ENCODE data around the gene VOPP1. TPM values are rescaled to one million over a fixed set of nuclear protein-coding genes. Genes with fewer than 3 reads are reported as not detected.
"Not testable (repeated sequence)": the region's sequence is repeated elsewhere in the genome, so short reads cannot be mapped to it uniquely, and the experiment has no call there.

VOPP1 gene
- total and polyA plus RNA-seq, 12 donors, result 9.3 to 42.9 (median 22.8) TPM

DNA sequence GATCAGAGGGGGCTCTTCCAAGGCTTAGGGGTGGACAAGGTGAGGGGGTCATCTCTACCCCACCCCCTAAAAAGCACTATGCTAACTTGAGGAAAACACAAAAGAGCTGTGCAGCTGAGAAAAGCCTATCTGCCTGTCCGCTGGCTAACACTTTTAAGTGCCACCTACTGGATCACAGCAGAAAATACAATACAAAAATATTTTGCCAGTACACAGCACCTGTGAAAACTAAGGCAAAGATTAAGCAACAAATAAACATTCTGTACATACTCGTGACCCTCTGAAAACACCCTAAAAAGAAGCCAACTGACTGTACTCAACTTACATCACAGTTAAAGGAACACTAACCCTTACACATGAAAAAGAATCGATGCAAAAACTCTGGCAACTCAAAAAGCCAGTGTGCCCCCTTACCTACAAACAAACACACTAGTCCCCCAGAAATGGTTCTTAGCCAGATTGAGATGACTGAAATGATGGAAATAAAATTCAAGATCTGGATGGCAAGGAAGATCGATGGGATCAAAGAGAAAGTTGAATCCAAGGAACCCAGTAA, 25.7 kb upstream of the VOPP1 start:
- WGBS, 2 donors, result 44 to 51% methylated on average over 4 of the region's 4 CpGs
- not testable (repeated sequence) for H3K36me3 ChIP-seq, DNase-seq, ATAC-seq, H3K4me1 ChIP-seq, H3K27me3 ChIP-seq, H3K4me3 ChIP-seq, H3K9me3 ChIP-seq, H3K27ac ChIP-seq
- TF ChIP-seq, protein P1, sequence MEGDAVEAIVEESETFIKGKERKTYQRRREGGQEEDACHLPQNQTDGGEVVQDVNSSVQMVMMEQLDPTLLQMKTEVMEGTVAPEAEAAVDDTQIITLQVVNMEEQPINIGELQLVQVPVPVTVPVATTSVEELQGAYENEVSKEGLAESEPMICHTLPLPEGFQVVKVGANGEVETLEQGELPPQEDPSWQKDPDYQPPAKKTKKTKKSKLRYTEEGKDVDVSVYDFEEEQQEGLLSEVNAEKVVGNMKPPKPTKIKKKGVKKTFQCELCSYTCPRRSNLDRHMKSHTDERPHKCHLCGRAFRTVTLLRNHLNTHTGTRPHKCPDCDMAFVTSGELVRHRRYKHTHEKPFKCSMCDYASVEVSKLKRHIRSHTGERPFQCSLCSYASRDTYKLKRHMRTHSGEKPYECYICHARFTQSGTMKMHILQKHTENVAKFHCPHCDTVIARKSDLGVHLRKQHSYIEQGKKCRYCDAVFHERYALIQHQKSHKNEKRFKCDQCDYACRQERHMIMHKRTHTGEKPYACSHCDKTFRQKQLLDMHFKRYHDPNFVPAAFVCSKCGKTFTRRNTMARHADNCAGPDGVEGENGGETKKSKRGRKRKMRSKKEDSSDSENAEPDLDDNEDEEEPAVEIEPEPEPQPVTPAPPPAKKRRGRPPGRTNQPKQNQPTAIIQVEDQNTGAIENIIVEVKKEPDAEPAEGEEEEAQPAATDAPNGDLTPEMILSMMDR (IDR thresholded peaks at IDR 0.05), result peak in 7 of 9 donors; percentile 51 to 62 (median 59)
- intact Hi-C loops (cut with DNase I), result loop anchor here in 9 of 10 donors (2.0 to 10.0 kb wide), 7 partner anchors 161 to 316 kb away; no protein-coding TSS in a partner anchor

DNA sequence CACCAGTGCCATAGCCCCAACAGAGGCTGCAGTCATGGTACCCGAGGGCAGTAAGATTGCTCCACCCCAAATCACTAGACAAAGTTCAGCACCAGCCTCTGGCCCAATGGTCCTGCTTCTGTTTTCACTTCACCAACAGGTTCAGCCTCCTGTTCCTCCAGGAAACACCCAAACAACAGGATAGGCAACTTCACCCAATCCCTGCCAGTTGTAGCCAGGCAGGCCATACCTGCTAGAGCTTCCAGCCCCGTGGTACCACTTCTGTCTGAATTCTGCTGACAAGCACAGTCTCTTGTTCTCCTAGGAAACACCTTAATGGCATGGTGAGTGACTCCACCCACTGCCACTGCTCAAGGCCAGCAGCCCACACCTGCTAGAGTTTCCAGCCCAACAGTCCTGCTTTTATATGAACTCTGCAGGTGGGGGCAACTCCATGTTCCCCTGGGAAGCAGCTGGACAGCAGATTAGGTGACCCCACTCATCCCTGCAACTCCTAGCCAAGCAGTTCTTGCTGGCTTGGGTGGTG, 25.0 kb upstream of the VOPP1 start:
- not testable (repeated sequence) for H3K9me3 ChIP-seq, H3K4me3 ChIP-seq, DNase-seq, H3K27me3 ChIP-seq, H3K27ac ChIP-seq, ATAC-seq, H3K36me3 ChIP-seq
- H3K4me1 ChIP-seq, result peaks cover 0 to 14% (median 6%) of the 10 kb centered on the region in 9 donors
- 48 to 56% methylated on average over 2 of the region's 2 CpGs for WGBS, 2 donors
- intact Hi-C loops (cut with DNase I), result loop anchor here in 7 of 10 donors (2.0 to 10.0 kb wide), 6 partner anchors 160 to 315 kb away; no protein-coding TSS in a partner anchor

GRCh38 chr7:55595511-55595910, 23.2 kb upstream of the VOPP1 start:
- DNase-seq, result no peak
- intact Hi-C loops (cut with DNase I), result loop anchor here in 7 of 10 donors (5.0 to 10.0 kb wide), 5 partner anchors 158 to 313 kb away; no protein-coding TSS in a partner anchor
- Histone ChIP-seq H3K27me3 (peaks cover 0 to 5% (median 0%) of the 10 kb centered on the region in 7 donors), H3K36me3 (no peaks in the 10 kb centered on the region), H3K4me3 (no peak overlapping the region), H3K9me3 (no peaks in the 10 kb centered on the region), H3K4me1 (peaks cover 0 to 14% (median 6%) of the 10 kb centered on the region in 9 donors), H3K27ac (no peak overlapping the region)
- TF ChIP-seq, protein P1 (IDR thresholded peaks at IDR 0.05), result no peak
- WGBS, 2 donors, result 87 to 91% methylated on average over 4 of the region's 4 CpGs
- ATAC-seq, result no peak

GRCh38 chr7:55594870-55595269, 22.6 kb upstream of the VOPP1 start:
- Histone ChIP-seq H3K9me3 (no peaks in the 10 kb centered on the region), H3K4me1 (peaks cover 0 to 14% (median 6%) of the 10 kb centered on the region in 9 donors), H3K27ac (no peak overlapping the region), H3K36me3 (no peaks in the 10 kb centered on the region), H3K4me3 (no peak overlapping the region), H3K27me3 (peaks cover 0 to 8% (median 0%) of the 10 kb centered on the region in 7 donors)
- no peak for DNase-seq
- no peak for ATAC-seq
- intact Hi-C loops (cut with DNase I), result loop anchor here in 7 of 10 donors (5.0 to 10.0 kb wide), 5 partner anchors 158 to 313 kb away; no protein-coding TSS in a partner anchor
- TF ChIP-seq, protein P1 (IDR thresholded peaks at IDR 0.05), result no peak

DNA sequence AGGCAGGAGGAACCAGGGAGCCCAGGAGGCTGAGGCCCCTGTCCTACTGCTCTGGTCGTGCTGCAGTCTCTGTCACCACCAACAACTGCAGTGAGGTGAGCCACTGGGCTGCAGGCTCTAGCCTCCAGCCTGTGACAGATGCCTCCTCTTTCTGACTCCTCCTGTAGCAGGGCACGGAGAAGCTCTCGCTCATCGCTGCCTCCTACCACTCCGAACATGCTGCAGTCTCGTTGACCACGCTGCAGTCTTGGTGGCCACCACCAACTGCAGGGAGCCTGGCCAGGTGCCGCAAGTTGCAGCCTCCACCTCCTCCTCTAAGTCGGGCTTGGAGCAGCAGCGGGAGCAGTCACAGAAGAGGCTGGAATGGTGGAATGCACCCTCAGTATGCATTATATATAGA, 22.1 kb upstream of the VOPP1 start:
- peaks cover 0 to 14% (median 6%) of the 10 kb centered on the region in 9 donors for H3K4me1 ChIP-seq
- intact Hi-C loops (cut with DNase I), result loop anchor here in 4 of 10 donors (5.0 to 10.0 kb wide), 3 partner anchors 160 to 310 kb away; no protein-coding TSS in a partner anchor
- peaks cover 0 to 9% (median 0%) of the 10 kb centered on the region in 7 donors for H3K27me3 ChIP-seq
- DNase-seq, result no peak
- WGBS, 2 donors, result 92 to 95% methylated on average over 10 of the region's 10 CpGs
- H3K4me3 ChIP-seq, result no peak overlapping the region
- no peaks in the 10 kb centered on the region for H3K36me3 ChIP-seq
- TF ChIP-seq, protein P1 (IDR thresholded peaks at IDR 0.05), result no peak
- ATAC-seq, result no peak
- H3K9me3 ChIP-seq, result no peaks in the 10 kb centered on the region
- H3K27ac ChIP-seq, result no peak overlapping the region
